Gastrocnemius medialis (tissue), 4 donors: ENCODE data around the gene CST6. TPM values are rescaled to one million over a fixed set of nuclear protein-coding genes. Genes with fewer than 3 reads are reported as not detected.

Source experiments
- ATAC-seq, 2 donors: fragments of 150-250 bp; one replicate each; pipeline ENCODE4 v1.9.1; 2016
- DNase-seq, 2 donors: peaks; one replicate each; pipeline ENCODE4 v3.0.0-alpha.2; 2019
- H3K27ac ChIP-seq, 4 donors: fragments of 200-600 bp; sonication (generic); 1 replicate in 1 of 4; 2 replicates in 3 of 4; pipeline ENCODE4 v1.5.1; 2016 to 2018; ENCODE audit warnings: mild to moderate bottlenecking in 2 of 4, moderate library complexity in 1 of 4
- H3K27me3 ChIP-seq, 3 donors: fragments of 200-600 bp; sonication (generic) in 2 of 3; 1 replicate in 1 of 3; 2 replicates in 2 of 3; pipeline versions ENCODE4 v1.5.1 to v1.6.0; 2016 to 2019; ENCODE audit warnings: mild to moderate bottlenecking in 1 of 3, moderate library complexity in 1 of 3
- H3K36me3 ChIP-seq, 2 donors: fragments of 200-600 bp; sonication (generic) in 1 of 2; one replicate each; pipeline ENCODE4 v1.5.1; 2017 to 2018
- H3K4me1 ChIP-seq, 2 donors: fragments of 200-600 bp; sonication (generic) in 1 of 2; one replicate each; pipeline ENCODE4 v1.5.1; 2016 to 2017; ENCODE audit warnings: mild to moderate bottlenecking in 2 of 2
- H3K4me3 ChIP-seq, 4 donors: fragments of 200-600 bp; sonication (generic) in 3 of 4; 1 replicate in 1 of 4; 2 replicates in 3 of 4; pipeline ENCODE4 v1.5.1; 2016 to 2019; ENCODE audit warnings: mild to moderate bottlenecking in 2 of 4
- H3K9me3 ChIP-seq, 3 donors: fragments of 200-600 bp; sonication (generic) in 2 of 3; 1 replicate in 1 of 3; 2 replicates in 2 of 3; pipeline ENCODE4 v1.5.1; 2016 to 2019
- POLR2A ChIP-seq, 2 donors: fragments of 450-650 bp; IDR thresholded peaks; one replicate each; pipeline ENCODE4 v1.6.1; 2017; ENCODE audit warnings: antibody characterized with exemption in 2 of 2, mild to moderate bottlenecking in 2 of 2, moderate library complexity in 2 of 2
- in situ Hi-C, 4 donors: fragments of 200-750 bp; cut with MboI; loops; one replicate each; pipeline versions ENCODE4 v1.15.0 to v1.8.0; 2017; ENCODE audit warnings: low sequenced_read_pairs in 4 of 4
- intact Hi-C: fragments of 100-400 bp; cut with DNase I; formaldehyde crosslinking; loops from one replicate; pipeline ENCODE4 v1.15.1; 2023; ENCODE audit warnings: low total_unique reads
- total RNA-seq, 4 donors: library from RNA; depleted of rRNA; stranded (reverse); fragments of >200 nt; gene quantifications; one replicate each; pipeline versions ENCODE4 v1.1.0 to v1.2.3, GENCODE V29; 2016
- TF ChIP-seq, protein P1 (sequence below), 5 experiments: fragments of 450-650 bp in 3 of 5; fragments of 200-600 bp in 2 of 5; sonication (generic) in 2 of 5; IDR thresholded peaks in 4 of 5; conservative IDR thresholded peaks in 1 of 5; 1 replicate in 4 of 5; 2 replicates in 1 of 5; pipeline ENCODE4 v1.5.1; 2016 to 2019; ENCODE audit warnings: antibody characterized with exemption in 5 of 5, mild to moderate bottlenecking in 3 of 5, moderate library complexity in 3 of 5

CST6 gene
- total RNA-seq, 4 donors from 2014 or later: 0.71 to 6.0 (median 3.1) TPM; not detected in 1

DNA sequence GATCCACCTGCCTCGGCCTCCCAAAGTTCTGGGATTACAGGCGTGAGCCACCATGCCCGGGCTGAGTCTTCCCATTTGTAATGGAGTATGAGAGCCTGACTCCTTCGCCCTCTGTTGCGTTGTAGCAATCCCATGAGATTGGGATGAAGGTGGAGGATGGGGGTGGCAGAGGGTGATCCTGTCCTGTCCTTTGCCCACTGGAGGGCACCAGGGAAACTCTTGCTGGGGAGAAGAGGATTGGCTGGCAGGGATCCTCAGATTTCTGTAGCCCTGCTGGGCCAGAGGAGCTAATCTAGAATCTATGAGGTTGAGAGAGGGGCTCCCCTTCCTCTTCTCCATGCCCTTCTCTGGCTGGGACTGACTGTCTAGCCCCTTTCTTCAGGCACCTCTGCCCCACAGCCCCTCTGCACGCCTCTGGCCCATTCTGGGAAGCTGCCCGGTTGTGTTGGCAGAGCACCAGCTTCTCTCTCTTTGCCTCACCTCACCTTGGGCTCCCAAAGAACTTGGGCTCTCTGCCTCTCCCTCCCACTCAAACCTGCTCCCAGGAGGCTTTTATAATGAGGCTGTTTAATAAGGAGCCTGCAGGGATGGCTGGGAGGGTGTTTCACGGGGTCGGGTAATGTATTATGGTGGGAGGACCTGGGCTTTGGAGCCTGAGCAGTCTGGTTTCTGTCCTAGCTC lies 24.0 kb downstream of the CST6 start:
- in situ Hi-C loops (no loop called here), intact Hi-C loops (no loop called here)
- Histone ChIP-seq H3K27ac (no peak overlapping the region), H3K27me3 (no peaks in the 10 kb centered on the region), H3K36me3 (no peaks in the 10 kb centered on the region), H3K9me3 (no peaks in the 10 kb centered on the region), H3K4me3 (no peak overlapping the region), H3K4me1 (no peaks in the 10 kb centered on the region)
- DNase-seq (no peak), ATAC-seq (no peak)
- no peak for TF ChIP-seq POLR2A (IDR thresholded peaks at IDR 0.05)
- TF ChIP-seq, protein P1, sequence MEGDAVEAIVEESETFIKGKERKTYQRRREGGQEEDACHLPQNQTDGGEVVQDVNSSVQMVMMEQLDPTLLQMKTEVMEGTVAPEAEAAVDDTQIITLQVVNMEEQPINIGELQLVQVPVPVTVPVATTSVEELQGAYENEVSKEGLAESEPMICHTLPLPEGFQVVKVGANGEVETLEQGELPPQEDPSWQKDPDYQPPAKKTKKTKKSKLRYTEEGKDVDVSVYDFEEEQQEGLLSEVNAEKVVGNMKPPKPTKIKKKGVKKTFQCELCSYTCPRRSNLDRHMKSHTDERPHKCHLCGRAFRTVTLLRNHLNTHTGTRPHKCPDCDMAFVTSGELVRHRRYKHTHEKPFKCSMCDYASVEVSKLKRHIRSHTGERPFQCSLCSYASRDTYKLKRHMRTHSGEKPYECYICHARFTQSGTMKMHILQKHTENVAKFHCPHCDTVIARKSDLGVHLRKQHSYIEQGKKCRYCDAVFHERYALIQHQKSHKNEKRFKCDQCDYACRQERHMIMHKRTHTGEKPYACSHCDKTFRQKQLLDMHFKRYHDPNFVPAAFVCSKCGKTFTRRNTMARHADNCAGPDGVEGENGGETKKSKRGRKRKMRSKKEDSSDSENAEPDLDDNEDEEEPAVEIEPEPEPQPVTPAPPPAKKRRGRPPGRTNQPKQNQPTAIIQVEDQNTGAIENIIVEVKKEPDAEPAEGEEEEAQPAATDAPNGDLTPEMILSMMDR (IDR thresholded peaks at IDR 0.05 in 4 of 5, conservative IDR thresholded peaks at IDR 0.05 in 1 of 5): no peak

DNA sequence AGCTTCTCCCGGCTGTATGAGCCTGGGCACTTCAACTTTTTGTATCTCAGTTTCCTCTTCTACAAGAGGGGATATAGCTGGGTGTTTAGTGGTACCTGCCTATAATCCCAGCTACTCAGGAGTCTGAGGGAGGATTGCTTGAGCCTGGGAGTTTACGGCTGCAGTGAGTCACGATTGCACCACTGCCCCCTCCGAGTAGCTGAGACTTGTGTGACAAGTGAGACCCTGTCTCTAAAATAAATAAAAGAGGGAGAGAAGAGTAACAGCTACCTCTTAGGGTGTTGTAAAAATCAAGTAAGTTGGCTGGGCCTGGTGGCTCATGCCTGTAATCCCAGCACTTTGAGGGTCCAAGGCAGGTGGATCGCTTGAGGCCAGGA lies 24.5 kb downstream of the CST6 start:
- TF ChIP-seq, protein P1 (IDR thresholded peaks at IDR 0.05 in 4 of 5, conservative IDR thresholded peaks at IDR 0.05 in 1 of 5): no peak
- no peak for TF ChIP-seq POLR2A (IDR thresholded peaks at IDR 0.05)
- DNase-seq (no peak), ATAC-seq (no peak)
- no peaks in the 10 kb centered on the region for H3K4me1 ChIP-seq
- H3K27ac ChIP-seq: no peak overlapping the region
- no peaks in the 10 kb centered on the region for H3K36me3 ChIP-seq
- H3K9me3 ChIP-seq: no peaks in the 10 kb centered on the region
- no peaks in the 10 kb centered on the region for H3K27me3 ChIP-seq
- no peak overlapping the region for H3K4me3 ChIP-seq
- intact Hi-C loops: no loop called here
- in situ Hi-C loops: no loop called here

GRCh38 chr11:66037327-66037726 lies 25.5 kb downstream of the CST6 start:
- no peak overlapping the region for H3K4me3 ChIP-seq
- DNase-seq (no peak), ATAC-seq (no peak)
- no peak overlapping the region for H3K27ac ChIP-seq
- H3K4me1 ChIP-seq: no peaks in the 10 kb centered on the region
- intact Hi-C loops (no loop called here), in situ Hi-C loops (no loop called here)
- H3K9me3 ChIP-seq: no peaks in the 10 kb centered on the region
- TF ChIP-seq POLR2A (IDR thresholded peaks at IDR 0.05): no peak
- TF ChIP-seq, protein P1 (IDR thresholded peaks at IDR 0.05 in 4 of 5, conservative IDR thresholded peaks at IDR 0.05 in 1 of 5): no peak
- H3K36me3 ChIP-seq: no peaks in the 10 kb centered on the region
- H3K27me3 ChIP-seq: no peaks in the 10 kb centered on the region

DNA sequence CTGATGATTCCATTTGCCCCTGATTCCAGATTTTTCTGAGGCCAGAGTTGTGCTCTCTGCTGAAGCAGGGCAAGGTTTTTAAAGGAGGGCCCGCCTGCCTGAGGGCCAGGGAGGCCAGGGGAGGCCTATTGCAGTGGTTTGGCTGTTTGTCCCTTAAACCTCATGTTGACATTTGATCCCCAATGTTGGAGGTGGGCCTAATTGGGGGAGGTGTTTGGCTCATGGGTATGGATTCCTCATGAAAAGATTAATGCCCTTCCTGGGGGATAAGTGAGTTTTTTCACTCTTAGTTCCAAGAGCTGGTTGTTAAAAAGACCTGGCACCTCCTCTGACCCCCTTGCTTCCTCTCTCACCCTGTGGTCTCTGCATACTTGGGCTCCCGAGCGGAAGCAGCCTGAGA lies 28.0 kb downstream of the CST6 start:
- H3K4me1 ChIP-seq: no peaks in the 10 kb centered on the region
- no peaks in the 10 kb centered on the region for H3K9me3 ChIP-seq
- intact Hi-C loops: no loop called here
- H3K36me3 ChIP-seq: no peaks in the 10 kb centered on the region
- H3K4me3 ChIP-seq: no peak overlapping the region
- no peaks in the 10 kb centered on the region for H3K27me3 ChIP-seq
- ATAC-seq (no peak), DNase-seq (no peak)
- in situ Hi-C loops: no loop called here
- TF ChIP-seq, protein P1 (IDR thresholded peaks at IDR 0.05 in 4 of 5, conservative IDR thresholded peaks at IDR 0.05 in 1 of 5): no peak
- no peak for TF ChIP-seq POLR2A (IDR thresholded peaks at IDR 0.05)
- no peak overlapping the region for H3K27ac ChIP-seq
